A673 (cell line): ENCODE data around the gene ASB10. TPM values are rescaled to one million over a fixed set of nuclear protein-coding genes. Genes with fewer than 3 reads are reported as not detected.
A peak's percentile ranks its signal among the peaks of the same experiment; 100 is the strongest.

ENCODE experiments used
- BruUV-seq: library from RNA; stranded (reverse); fragments of 400-500 nt; replicated peaks from 2 replicates; lab custom pipeline; 2021; lab: Mats Ljungman, UMichigan
- CTCF ChIA-PET: fragments of 300-600 bp; sonication (Branson Sonifier 250); formaldehyde crosslinking; loops from one replicate; lab custom pipeline; 2022; ENCODE audit warnings: antibody characterized with exemption; lab: Charles Lee
- POLR2A ChIA-PET: fragments of 300-600 bp; sonication (Branson Sonifier 250); formaldehyde crosslinking; loops from one replicate; lab custom pipeline; 2022; ENCODE audit warnings: antibody characterized with exemption; ENCODE audit not compliant: low non-redundant PET; lab: Charles Lee
- DNase-seq: peaks from one replicate; pipeline ENCODE4 v3.0.0-alpha.2; 2015; ENCODE audit warnings: low spot score
- H3K27ac ChIP-seq: fragments of 200-600 bp; sonication (generic); 2 replicates; pipeline ENCODE4 v1.5.1; 2016; ENCODE audit warnings: mixed run types, low read depth, mild to moderate bottlenecking, mixed read lengths, antibody characterized with exemption, low read length; ENCODE audit not compliant: poor library complexity, severe bottlenecking
- H3K27me3 ChIP-seq: fragments of 200-600 bp; sonication (generic); replicated peaks from 2 replicates; pipeline ENCODE4 v1.6.1; 2017; ENCODE audit warnings: mixed run types, low read depth, mild to moderate bottlenecking, mixed read lengths, antibody characterized with exemption, low read length; ENCODE audit not compliant: insufficient read depth, poor library complexity
- H3K36me3 ChIP-seq: fragments of 200-600 bp; sonication (generic); 2 replicates; pipeline ENCODE4 v1.6.1; 2016; ENCODE audit warnings: mixed run types, mild to moderate bottlenecking, mixed read lengths, antibody characterized with exemption, low read length; ENCODE audit not compliant: insufficient read depth, poor library complexity, severe bottlenecking
- H3K4me1 ChIP-seq: fragments of 200-600 bp; sonication (generic); 2 replicates; pipeline ENCODE4 v1.6.1; 2017; ENCODE audit warnings: mixed run types, mild to moderate bottlenecking, mixed read lengths, antibody characterized with exemption, low read length; ENCODE audit not compliant: insufficient read depth, poor library complexity, severe bottlenecking
- H3K4me3 ChIP-seq: fragments of 200-600 bp; sonication (generic); 2 replicates; pipeline ENCODE4 v1.5.1; 2016; ENCODE audit warnings: low read depth, mixed run types, mild to moderate bottlenecking, mixed read lengths, low read length; ENCODE audit not compliant: poor library complexity, severe bottlenecking
- H3K9me3 ChIP-seq: fragments of 200-600 bp; sonication (generic); 2 replicates; pipeline ENCODE4 v1.6.1; 2016; ENCODE audit warnings: mixed run types, low read depth, mild to moderate bottlenecking, mixed read lengths, antibody characterized with exemption, low read length; ENCODE audit not compliant: poor library complexity, severe bottlenecking
- EZH2 ChIP-seq: fragments of 200-600 bp; sonication (generic); IDR thresholded peaks from 2 replicates; pipeline ENCODE4 v1.6.1; 2017; ENCODE audit warnings: borderline replicate concordance, low read depth, mild to moderate bottlenecking, mixed read lengths, antibody characterized with exemption, low read length; ENCODE audit not compliant: poor library complexity, severe bottlenecking
- intact Hi-C: fragments of 100-400 bp; cut with micrococcal nuclease; formaldehyde crosslinking; loops from one replicate; pipeline ENCODE4 v1.10.0; 2022; ENCODE audit not compliant: unreplicated experiment
- total RNA-seq: library from RNA; stranded (reverse); gene quantifications from 2 replicates; pipeline ENCODE4 v1.2.3, GENCODE V29; 2021
- TF ChIP-seq, protein P1 (sequence below): fragments of 300-800, 200-600 bp; sonication (generic); conservative IDR thresholded peaks from 2 replicates; pipeline ENCODE4 v1.5.1; 2017; ENCODE audit warnings: low read depth, mild to moderate bottlenecking, antibody characterized with exemption, low read length, moderate library complexity, mixed read lengths

The ASB10 gene
- total RNA-seq, 1 experiment from 2014 or later = not detected

DNA sequence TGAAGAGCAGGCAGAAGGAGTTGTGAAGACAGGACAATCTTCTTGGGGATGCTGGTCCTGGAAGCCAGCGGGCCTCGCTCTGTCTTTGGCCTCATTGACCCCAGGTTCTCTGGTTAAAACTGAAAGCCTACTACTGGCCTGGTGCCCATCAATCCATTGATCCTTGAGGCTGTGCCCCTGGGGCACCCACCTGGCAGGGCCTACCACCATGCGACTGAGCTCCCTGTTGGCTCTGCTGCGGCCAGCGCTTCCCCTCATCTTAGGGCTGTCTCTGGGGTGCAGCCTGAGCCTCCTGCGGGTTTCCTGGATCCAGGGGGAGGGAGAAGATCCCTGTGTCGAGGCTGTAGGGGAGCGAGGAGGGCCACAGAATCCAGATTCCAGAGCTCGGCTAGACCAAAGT is 46.8 kb upstream of the ASB10 start:
- intact Hi-C loops = loop anchor here (5.0 kb wide), 1 partner anchor 177 kb away; the partner anchor contains the start of genes CDK5 and SLC4A2

DNA sequence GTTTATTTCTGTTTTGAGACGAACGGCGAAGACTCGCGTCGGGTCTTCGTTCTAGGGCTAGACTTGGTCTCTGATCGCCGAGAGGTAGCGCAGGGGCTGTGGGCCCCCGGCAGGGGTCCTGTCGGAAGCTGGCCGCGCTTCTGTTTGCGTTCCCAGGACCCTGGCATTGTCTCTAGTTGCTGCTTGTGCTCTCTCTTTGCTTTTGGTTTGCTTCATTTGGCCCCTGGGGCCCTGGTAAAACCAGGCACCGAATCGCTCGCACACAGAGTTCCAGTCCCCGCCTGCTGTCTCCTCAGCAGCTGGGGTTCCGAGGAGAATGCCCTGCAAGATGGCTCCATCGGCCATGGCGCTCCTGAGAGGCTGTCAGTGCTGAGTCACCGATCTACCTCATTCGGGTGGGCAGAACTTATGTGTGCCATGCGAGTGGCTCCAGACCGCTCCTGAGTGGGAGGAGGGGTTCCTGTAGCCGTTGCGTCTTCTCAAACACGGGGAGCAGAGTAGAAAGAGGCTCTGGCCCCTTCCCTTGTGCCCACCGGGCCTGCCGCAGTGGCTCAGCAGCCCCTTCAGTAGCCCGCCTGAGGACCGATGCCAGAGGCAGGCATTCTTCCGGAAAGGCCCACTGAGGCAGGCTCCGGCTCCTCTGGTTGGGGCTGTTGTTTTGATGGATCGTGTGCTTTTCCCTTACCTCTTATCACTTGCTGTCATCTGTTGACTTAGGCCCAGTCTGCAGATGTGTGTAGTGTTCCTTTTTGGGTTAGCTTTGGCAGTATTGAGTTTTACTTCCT is 46.1 kb upstream of the ASB10 start:
- Histone ChIP-seq H3K4me3 (peak overlapping the region; percentile 100), H3K9me3 (no peaks in the 10 kb centered on the region), H3K27me3 (no peaks in the 10 kb centered on the region), H3K27ac (peak overlapping the region; percentile 80), H3K4me1 (peaks cover 13% of the 10 kb centered on the region), H3K36me3 (peaks cover 30% of the 10 kb centered on the region)
- BruUV-seq = no TSS peak
- peak; percentile 40 for DNase-seq
- no peak for TF ChIP-seq EZH2
- TF ChIP-seq, protein P1, sequence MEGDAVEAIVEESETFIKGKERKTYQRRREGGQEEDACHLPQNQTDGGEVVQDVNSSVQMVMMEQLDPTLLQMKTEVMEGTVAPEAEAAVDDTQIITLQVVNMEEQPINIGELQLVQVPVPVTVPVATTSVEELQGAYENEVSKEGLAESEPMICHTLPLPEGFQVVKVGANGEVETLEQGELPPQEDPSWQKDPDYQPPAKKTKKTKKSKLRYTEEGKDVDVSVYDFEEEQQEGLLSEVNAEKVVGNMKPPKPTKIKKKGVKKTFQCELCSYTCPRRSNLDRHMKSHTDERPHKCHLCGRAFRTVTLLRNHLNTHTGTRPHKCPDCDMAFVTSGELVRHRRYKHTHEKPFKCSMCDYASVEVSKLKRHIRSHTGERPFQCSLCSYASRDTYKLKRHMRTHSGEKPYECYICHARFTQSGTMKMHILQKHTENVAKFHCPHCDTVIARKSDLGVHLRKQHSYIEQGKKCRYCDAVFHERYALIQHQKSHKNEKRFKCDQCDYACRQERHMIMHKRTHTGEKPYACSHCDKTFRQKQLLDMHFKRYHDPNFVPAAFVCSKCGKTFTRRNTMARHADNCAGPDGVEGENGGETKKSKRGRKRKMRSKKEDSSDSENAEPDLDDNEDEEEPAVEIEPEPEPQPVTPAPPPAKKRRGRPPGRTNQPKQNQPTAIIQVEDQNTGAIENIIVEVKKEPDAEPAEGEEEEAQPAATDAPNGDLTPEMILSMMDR = no peak
- ChIA-PET CTCF (interaction anchor here (1.8 kb wide), 1 partner anchor 11 kb away, joined by 5 read pairs; no protein-coding TSS in a partner anchor), POLR2A (no interaction called here)
- intact Hi-C loops = loop anchor here (5.0 kb wide), 1 partner anchor 176 kb away; the partner anchor contains the start of genes CDK5 and SLC4A2

More for the DNA sequence above, 46.8 kb upstream of the ASB10 start:
- peaks cover 12% of the 10 kb centered on the region for H3K4me1 ChIP-seq
- DNase-seq = no peak
- CTCF ChIA-PET = no interaction called here
- POLR2A ChIA-PET = no interaction called here
- BruUV-seq = no TSS peak
- H3K27ac ChIP-seq = no peak overlapping the region
- peak overlapping the region; percentile 100 for H3K4me3 ChIP-seq
- H3K27me3 ChIP-seq = no peaks in the 10 kb centered on the region
- no peaks in the 10 kb centered on the region for H3K9me3 ChIP-seq
- peaks cover 37% of the 10 kb centered on the region for H3K36me3 ChIP-seq
- TF ChIP-seq, protein P1 = no peak
- no peak for TF ChIP-seq EZH2

DNA sequence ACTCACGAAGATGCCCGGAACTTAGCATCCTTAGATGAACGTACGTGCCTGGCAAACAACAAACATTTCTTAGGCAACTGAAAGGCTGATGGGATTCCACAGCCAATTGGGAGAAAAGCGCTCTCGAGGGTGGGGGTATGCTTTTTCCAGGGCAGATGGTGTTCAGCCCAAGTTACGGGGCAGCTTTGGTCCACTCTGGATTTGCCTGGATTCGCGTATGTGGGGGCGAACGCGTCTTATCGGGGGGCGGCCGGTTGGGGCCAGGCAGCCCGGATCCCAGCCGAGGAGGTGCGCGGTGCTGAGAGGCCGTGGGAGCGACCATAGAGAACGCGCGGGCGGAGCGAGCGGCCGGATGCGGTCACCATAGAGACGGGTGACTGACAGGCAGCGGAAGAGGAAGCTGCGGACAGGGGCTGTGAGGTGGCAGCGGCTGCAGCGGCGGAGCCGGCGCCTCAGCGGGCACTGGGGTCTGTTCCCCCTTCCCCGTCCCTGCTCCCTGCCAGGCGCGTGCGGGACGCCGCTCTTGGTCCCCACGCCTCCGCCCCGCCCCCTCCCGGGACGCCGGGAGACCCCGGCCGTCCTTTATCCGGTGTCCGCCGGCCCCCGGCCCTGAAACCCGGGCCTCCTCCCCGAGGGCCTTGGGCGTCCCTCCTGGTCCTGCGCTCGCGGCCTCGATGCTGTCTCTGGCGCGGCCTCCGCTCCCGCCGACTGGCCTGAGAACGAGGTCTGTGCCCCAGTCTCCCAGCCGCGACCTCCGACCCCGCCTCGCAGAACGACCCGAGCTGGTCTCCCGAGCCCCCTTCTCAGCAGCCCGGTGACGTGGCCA is 45.3 kb upstream of the ASB10 start, which contains the start of gene CHPF2:
CHPF2 (plus strand) TSS at position 393 of the 826 bp plus-strand sequence. CDS start 1,529 bp downstream, outside the sequence.
- POLR2A ChIA-PET = no interaction called here
- peaks cover 22% of the 10 kb centered on the region for H3K36me3 ChIP-seq
- intact Hi-C loops = loop anchor here (5.0 kb wide), 1 partner anchor 175 kb away; the partner anchor contains the start of genes CDK5 and SLC4A2
- peak; percentile 91 for DNase-seq
- peaks cover 18% of the 10 kb centered on the region for H3K4me1 ChIP-seq
- H3K27ac ChIP-seq = peak within 1 kb of the TSS; percentile 80
- CTCF ChIA-PET = interaction anchor here (1.8 kb wide), 1 partner anchor 12 kb away, joined by 5 read pairs; no protein-coding TSS in a partner anchor
- no peaks in the 10 kb centered on the region for H3K9me3 ChIP-seq
- no TSS peak for BruUV-seq
- TF ChIP-seq, protein P1 = no peak
- no peak for TF ChIP-seq EZH2
- H3K4me3 ChIP-seq = peak within 1 kb of the TSS; percentile 100
- H3K27me3 ChIP-seq = no peaks in the 10 kb centered on the region
